ENCODE data around the gene DCC.

Gene DCC

DNA sequence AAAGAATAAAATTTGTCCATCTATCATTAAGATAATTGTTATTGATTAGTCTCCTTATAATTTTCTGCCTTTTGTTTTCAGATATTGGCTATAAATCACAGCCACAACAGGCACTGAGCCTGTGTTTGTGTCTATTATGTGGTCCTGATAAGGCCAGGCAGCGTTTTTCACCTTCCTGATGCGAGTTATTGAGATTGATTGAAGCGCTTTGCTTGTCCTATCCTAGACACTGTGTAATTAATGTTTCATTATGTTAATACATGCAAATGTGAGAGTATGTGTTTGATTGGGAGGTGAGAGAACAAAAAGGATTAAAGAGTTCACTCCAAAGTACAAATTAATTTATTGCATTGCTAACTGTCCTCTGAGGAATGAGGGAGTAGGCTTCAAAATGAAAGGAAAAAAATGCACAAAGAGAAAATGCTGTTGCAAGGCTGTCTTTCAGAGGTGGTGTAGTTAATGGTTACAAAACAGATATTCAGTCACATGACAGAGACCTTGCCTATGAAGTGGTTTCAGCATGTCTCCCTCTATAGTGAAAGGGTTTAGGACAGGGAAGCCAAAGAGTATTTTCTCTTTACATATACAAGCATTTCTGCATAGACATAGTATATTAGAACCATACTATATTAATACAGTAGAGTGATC lies 391.1 kb downstream of the DCC start:
- FAIRE-seq (no peak), DNase-seq (ENCODE audit: insufficient read length, low spot score) (no peak)
- TF ChIP-seq, protein P1, sequence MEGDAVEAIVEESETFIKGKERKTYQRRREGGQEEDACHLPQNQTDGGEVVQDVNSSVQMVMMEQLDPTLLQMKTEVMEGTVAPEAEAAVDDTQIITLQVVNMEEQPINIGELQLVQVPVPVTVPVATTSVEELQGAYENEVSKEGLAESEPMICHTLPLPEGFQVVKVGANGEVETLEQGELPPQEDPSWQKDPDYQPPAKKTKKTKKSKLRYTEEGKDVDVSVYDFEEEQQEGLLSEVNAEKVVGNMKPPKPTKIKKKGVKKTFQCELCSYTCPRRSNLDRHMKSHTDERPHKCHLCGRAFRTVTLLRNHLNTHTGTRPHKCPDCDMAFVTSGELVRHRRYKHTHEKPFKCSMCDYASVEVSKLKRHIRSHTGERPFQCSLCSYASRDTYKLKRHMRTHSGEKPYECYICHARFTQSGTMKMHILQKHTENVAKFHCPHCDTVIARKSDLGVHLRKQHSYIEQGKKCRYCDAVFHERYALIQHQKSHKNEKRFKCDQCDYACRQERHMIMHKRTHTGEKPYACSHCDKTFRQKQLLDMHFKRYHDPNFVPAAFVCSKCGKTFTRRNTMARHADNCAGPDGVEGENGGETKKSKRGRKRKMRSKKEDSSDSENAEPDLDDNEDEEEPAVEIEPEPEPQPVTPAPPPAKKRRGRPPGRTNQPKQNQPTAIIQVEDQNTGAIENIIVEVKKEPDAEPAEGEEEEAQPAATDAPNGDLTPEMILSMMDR (IDR thresholded peaks at IDR 0.05; ENCODE audit: insufficient read depth, missing control alignments): no peak

DNA sequence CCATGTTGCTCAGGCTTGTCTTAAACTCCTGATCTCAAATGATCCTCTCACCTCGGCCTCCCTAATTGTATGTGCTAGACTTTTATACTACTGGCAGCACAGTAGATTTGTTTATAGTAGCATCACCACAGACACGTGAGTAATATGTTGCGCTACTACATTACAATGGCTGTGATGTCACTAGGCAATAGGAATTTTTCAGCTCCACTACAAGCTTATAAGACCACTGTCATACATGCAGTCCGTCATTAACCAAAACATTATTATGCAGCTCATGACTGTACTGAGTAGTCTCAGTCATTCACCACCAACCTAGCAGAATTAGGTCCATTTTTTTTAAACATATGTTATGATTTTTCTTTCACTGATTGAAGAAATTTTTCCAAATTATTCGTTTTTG lies 398.9 kb downstream of the DCC start:
- TF ChIP-seq, protein P1 (IDR thresholded peaks at IDR 0.05; ENCODE audit: insufficient read depth, missing control alignments): no peak
- DNase-seq (ENCODE audit: insufficient read length, low spot score) (no peak), FAIRE-seq (no peak)

DNA sequence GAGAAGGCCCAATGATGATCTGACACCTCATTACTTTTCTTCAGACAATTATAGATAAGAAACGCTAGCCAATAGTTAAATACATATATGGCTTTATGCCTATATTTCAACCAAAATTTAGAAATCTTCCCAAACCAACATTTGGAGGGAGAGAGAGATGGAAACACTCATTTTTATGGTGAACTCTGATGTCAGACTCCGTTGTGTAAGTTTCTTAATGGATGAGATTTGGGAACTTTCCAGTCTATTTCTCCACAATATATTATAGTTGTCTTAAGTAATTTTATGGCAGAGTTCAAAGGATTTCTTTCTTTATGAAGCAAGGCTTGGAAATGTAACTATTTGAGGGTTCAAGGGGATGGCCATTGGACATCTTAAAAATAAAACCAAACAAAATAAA lies 407.0 kb downstream of the DCC start:
- TF ChIP-seq, protein P1 (IDR thresholded peaks at IDR 0.05; ENCODE audit: insufficient read depth, missing control alignments): no peak
- FAIRE-seq (no peak), DNase-seq (ENCODE audit: insufficient read length, low spot score) (no peak)

DNA sequence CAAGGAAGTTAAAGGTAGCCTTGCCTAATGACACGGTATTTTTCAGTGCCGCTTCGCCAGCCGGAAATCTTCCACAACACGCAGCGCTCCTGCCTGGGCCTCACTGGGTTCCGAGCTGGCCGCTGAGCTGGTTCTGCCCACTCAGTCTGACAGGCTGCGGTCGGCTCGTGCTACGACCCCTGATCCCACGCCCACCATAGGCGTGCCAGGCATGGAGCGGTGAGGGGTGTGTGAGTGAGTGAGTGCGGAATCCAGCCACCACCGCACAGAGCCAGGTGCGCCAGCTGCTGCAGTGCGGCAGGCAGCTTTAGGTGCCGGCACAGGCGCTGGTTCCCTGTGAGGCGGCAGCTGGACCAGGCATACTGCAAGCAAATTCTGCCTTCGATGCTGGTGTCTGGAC lies 407.9 kb downstream of the DCC start:
- no peak for DNase-seq (ENCODE audit: insufficient read length, low spot score)
- no peak for FAIRE-seq
- TF ChIP-seq, protein P1 (IDR thresholded peaks at IDR 0.05; ENCODE audit: insufficient read depth, missing control alignments): no peak

DNA sequence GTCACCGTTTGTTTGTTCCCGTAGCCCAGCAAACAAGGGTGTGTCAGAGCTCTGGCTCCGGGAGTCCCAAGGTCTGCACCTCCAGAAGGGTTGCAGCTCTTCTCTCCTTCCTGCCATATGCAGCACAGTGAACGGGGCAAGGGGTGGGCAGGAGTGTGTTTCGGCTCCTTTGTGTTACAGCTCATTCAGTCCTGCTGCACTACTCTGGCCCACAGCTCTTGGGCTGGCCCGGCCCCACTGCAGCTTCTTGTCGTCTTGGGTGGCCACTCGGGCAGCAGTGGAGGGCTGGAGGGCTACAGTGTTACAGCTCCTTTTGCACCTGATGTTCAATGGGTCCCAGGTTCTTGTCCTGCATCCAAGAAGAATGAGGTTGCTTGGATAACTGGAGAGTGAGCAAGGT lies 408.3 kb downstream of the DCC start:
- no peak for FAIRE-seq

DNA sequence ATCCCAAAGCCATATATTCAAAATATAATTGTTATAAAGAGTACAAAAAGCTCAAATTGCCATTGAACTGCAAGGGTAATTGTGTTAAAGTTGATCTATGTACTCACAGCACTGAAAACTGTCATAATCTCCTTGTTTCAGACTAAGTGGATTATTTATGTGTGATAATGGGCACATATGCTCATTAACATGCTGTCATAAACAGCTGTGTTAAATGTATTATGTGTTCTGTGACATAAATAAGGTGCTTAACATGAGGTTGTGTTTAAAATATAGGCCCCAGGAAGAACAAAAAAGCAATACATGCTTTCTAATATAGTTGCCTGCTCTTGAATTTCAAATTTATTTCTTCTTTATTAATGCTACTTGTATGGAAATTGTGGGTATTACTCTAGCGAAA lies 409.5 kb downstream of the DCC start:
- DNase-seq (ENCODE audit: insufficient read length, low spot score): no peak
- TF ChIP-seq, protein P1 (IDR thresholded peaks at IDR 0.05; ENCODE audit: insufficient read depth, missing control alignments): no peak
- FAIRE-seq: peak; percentile 95

More for the DNA sequence above, 408.3 kb downstream of the DCC start:
- no peak for DNase-seq (ENCODE audit: insufficient read length, low spot score)
- TF ChIP-seq, protein P1 (IDR thresholded peaks at IDR 0.05; ENCODE audit: insufficient read depth, missing control alignments): no peak

DNA sequence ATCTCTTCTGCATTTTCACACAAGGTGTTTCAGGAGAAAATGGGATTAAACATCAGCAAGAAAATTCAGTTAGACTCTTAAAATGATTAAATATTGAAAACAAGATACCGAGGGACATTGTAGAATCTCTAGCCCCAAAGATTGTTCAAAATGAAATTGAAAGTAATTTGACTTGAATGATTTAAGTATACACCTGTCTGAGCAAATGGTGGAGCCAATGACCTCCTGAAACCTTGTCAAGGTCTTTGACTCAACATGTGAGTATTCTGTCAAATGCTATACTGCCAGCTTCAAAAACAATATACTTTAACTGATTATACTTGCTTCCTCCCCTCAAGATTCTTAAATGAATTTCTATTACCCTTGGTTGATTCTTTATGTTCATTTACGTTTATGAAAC lies 411.0 kb downstream of the DCC start:
- TF ChIP-seq, protein P1 (IDR thresholded peaks at IDR 0.05; ENCODE audit: insufficient read depth, missing control alignments): no peak
- DNase-seq (ENCODE audit: insufficient read length, low spot score): no peak
- FAIRE-seq: peak; percentile 60
